Upper lobe of left lung (tissue), 6 donors: ENCODE data around the gene ANKRD52. TPM values are rescaled to one million over a fixed set of nuclear protein-coding genes. Genes with fewer than 3 reads are reported as not detected.

Source experiments
- ATAC-seq, 2 donors: fragments of 200-7000 bp; cut with Tn5 transposase; one replicate each; pipeline ENCODE4 v1.9.1; 2022; ENCODE audit warnings: mild to moderate bottlenecking in 2 of 2, moderate library complexity in 2 of 2; ENCODE audit not compliant: low FRiP score in 2 of 2
- DNase-seq, 2 donors: peaks; one replicate each; pipeline ENCODE4 v3.0.0-alpha.2; 2019 to 2020
- H3K27ac ChIP-seq, 4 donors: fragments of 200-600 bp; sonication (generic); one replicate each; pipeline ENCODE4 v1.5.1; 2016 to 2019
- H3K27me3 ChIP-seq, 4 donors: fragments of 200-600 bp; sonication (generic); one replicate each; pipeline ENCODE4 v1.5.1; 2017 to 2019
- H3K36me3 ChIP-seq, 4 donors: fragments of 200-600 bp; sonication (generic); one replicate each; pipeline ENCODE4 v1.5.1; 2016 to 2019
- H3K4me1 ChIP-seq, 4 donors: fragments of 200-600 bp; sonication (generic); one replicate each; pipeline ENCODE4 v1.5.1; 2018 to 2019
- H3K4me3 ChIP-seq, 4 donors: fragments of 200-600 bp; sonication (generic); one replicate each; pipeline ENCODE4 v1.5.1; 2017 to 2019; ENCODE audit warnings: mild to moderate bottlenecking in 2 of 4, moderate library complexity in 1 of 4
- H3K9me3 ChIP-seq, 4 donors: fragments of 200-600 bp; sonication (generic); one replicate each; pipeline ENCODE4 v1.5.1; 2018 to 2019
- EP300 ChIP-seq, 4 donors: sonication (generic); formaldehyde crosslinking; IDR thresholded peaks; one replicate each; pipeline ENCODE4 v1.5.1; 2017; ENCODE audit warnings: antibody characterized with exemption in 4 of 4, control low read depth in 2 of 4
- POLR2A ChIP-seq, 4 donors: fragments of 450-650 bp; IDR thresholded peaks; one replicate each; pipeline ENCODE4 v1.5.1; 2016 to 2017; ENCODE audit warnings: antibody characterized with exemption in 4 of 4, mild to moderate bottlenecking in 2 of 4
- POLR2AphosphoS5 ChIP-seq, 2 donors: sonication (generic); formaldehyde crosslinking; IDR thresholded peaks; one replicate each; pipeline ENCODE4 v1.5.1; 2017; ENCODE audit warnings: antibody characterized with exemption in 2 of 2
- WGBS, 2 donors: methylation state at CpG; one replicate each; pipeline ENCODE4 v1.1.5; 2017 to 2018; 5-methylcytosine and 5-hydroxymethylcytosine counted together
- total RNA-seq, 6 donors: library from RNA; depleted of rRNA in 4 of 6; stranded (reverse); fragments of >200 nt in 4 of 6; gene quantifications; one replicate each; pipeline versions ENCODE4 v1.1.0 to v1.2.1, GENCODE V29; 2016 to 2021
- TF ChIP-seq, protein P1 (sequence below), 6 experiments: fragments of 450-650 bp in 4 of 6; fragments of 200-600 bp in 2 of 6; sonication (generic) in 2 of 6; IDR thresholded peaks; one replicate each; pipeline ENCODE4 v1.5.1; 2016 to 2019; ENCODE audit warnings: antibody characterized with exemption in 6 of 6
- donor health status: DM: no; HTN: no; CAD: no; lungs with moderate emphysema.
- donor health status: DM: no; HTN: yes; CAD: no; lungs with severe emphysema.

ANKRD52 gene
- total RNA-seq, 6 donors from 2014 or later, result 17.6 to 48.2 (median 28.8) TPM

DNA sequence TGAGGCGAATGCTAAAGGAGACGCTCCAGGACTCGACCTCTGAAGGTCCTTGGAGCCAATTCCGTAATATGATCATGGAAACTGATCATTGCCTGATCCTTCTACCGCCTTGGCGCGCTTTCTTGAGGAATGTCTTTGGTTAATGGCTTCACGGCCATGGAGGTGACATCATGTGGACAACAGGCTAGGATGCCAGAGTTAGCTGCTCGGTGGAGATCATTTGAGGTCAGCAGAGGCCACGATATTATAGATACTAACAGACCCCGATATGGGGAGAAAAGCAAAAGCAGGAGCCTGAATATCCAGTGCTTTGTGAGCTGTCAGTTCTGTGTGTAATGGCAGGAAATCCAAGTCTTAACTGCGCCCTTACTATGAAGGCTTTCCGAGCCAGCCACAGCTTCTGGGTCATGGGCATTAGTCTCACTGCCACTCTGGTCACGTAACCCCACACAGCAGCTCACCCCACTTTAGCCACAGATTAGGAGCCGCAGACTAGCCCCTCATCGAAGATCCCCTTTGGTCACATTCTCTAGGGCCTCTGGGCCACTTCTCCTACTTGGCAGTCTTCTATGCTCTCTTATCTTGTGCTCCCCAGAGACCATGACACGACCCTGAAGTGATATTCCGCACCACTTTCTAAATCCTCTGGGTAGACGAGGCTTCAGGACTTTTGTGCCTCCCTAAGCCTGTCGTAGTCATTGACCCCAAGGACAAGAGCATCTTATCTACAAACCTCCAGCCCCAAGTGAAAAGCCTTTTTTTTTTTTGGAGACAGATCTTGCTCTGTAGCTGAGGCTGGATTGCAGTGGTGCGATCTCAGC, 42.7 kb upstream of the ANKRD52 start:
- H3K4me1 ChIP-seq, result peaks cover 32 to 51% (median 41%) of the 10 kb centered on the region in 4 donors
- ATAC-seq, result peak; percentile 0 to 56

DNA sequence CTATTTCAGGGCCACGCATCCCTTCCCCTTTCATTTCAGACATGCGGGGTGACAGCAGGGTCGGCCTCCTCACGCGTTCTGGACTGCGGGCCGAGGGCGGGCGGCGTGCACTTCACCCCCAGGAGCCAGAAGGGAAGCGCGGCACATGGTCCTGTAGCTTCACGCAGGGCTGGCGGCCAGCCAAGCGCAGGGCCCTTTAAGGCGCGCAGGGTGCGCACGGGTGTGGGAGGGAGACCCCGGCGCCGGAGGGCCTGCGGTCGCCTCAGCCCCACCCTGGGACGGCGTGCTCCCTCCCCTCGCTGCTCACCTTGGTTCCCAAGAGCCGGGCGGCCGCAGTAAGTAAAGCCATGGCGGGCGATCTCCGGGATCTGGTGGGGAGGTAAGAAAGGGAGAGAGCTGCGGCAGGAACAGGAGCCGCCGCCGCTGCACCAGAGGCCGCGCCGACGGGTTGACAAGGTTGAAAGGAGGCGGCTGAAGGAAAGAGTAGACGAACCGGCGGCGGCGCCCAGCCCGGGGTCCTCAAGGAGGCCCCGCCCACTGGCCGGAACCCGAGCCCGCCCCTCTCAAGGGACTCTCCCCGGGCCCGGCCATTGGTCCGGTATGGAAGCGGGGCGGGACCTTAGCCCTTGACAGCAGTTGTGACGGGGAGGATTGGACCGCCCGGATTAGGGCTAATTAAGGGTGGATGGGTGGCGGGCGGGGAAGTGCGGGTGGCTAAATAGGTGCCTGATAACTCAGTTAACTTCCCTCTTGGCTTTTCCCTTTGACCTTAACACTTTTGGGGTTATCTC, 41.9 kb upstream of the ANKRD52 start, which contains the start of gene CS:
Gene CS (minus strand): TSS at position 478 of the 791 bp plus-strand sequence. CDS start 129 bp downstream, at position 349.
- WGBS, 2 donors, result 0 to 1% methylated on average over 25 to 51 of the region's 63 CpGs
- ATAC-seq, result peak; percentile 99 to 100
- H3K9me3 ChIP-seq, result no peaks in the 10 kb centered on the region
- DNase-seq, result peak; percentile 99 to 100
- H3K27me3 ChIP-seq, result no peaks in the 10 kb centered on the region
- H3K4me3 ChIP-seq, result peak within 1 kb of the TSS; percentile 66 to 93 (median 86)
- H3K4me1 ChIP-seq, result peaks cover 32 to 53% (median 41%) of the 10 kb centered on the region in 4 donors
- TF ChIP-seq EP300 (IDR thresholded peaks at IDR 0.05), result no peak
- peak; percentile 1 to 73 for TF ChIP-seq POLR2AphosphoS5 (IDR thresholded peaks at IDR 0.05)
- TF ChIP-seq, protein P1, sequence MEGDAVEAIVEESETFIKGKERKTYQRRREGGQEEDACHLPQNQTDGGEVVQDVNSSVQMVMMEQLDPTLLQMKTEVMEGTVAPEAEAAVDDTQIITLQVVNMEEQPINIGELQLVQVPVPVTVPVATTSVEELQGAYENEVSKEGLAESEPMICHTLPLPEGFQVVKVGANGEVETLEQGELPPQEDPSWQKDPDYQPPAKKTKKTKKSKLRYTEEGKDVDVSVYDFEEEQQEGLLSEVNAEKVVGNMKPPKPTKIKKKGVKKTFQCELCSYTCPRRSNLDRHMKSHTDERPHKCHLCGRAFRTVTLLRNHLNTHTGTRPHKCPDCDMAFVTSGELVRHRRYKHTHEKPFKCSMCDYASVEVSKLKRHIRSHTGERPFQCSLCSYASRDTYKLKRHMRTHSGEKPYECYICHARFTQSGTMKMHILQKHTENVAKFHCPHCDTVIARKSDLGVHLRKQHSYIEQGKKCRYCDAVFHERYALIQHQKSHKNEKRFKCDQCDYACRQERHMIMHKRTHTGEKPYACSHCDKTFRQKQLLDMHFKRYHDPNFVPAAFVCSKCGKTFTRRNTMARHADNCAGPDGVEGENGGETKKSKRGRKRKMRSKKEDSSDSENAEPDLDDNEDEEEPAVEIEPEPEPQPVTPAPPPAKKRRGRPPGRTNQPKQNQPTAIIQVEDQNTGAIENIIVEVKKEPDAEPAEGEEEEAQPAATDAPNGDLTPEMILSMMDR (IDR thresholded peaks at IDR 0.05), result peak in 1 of 6 experiments; percentile 16
- peak in 3 of 4 donors; percentile 47 to 89 (median 67) for TF ChIP-seq POLR2A (IDR thresholded peaks at IDR 0.05)
- peaks cover 0 to 17% (median 2%) of the 10 kb centered on the region in 4 donors for H3K36me3 ChIP-seq
- H3K27ac ChIP-seq, result peak within 1 kb of the TSS; percentile 93 to 95 (median 94)

More for the DNA sequence above, 42.7 kb upstream of the ANKRD52 start:
- TF ChIP-seq EP300 (IDR thresholded peaks at IDR 0.05) (no peak), POLR2A (IDR thresholded peaks at IDR 0.05) (no peak), POLR2AphosphoS5 (IDR thresholded peaks at IDR 0.05) (no peak)
- TF ChIP-seq, protein P1 (IDR thresholded peaks at IDR 0.05), result no peak
- H3K4me3 ChIP-seq, result peak overlapping the region; percentile 36 to 93 (median 74)
- peak overlapping the region; percentile 93 to 95 (median 94) for H3K27ac ChIP-seq
- DNase-seq, result no peak
- H3K36me3 ChIP-seq, result peaks cover 0 to 17% (median 2%) of the 10 kb centered on the region in 4 donors
- no peaks in the 10 kb centered on the region for H3K9me3 ChIP-seq
- no peaks in the 10 kb centered on the region for H3K27me3 ChIP-seq
- WGBS, 2 donors, result 38 to 48% methylated on average over 21 of the region's 21 CpGs

DNA sequence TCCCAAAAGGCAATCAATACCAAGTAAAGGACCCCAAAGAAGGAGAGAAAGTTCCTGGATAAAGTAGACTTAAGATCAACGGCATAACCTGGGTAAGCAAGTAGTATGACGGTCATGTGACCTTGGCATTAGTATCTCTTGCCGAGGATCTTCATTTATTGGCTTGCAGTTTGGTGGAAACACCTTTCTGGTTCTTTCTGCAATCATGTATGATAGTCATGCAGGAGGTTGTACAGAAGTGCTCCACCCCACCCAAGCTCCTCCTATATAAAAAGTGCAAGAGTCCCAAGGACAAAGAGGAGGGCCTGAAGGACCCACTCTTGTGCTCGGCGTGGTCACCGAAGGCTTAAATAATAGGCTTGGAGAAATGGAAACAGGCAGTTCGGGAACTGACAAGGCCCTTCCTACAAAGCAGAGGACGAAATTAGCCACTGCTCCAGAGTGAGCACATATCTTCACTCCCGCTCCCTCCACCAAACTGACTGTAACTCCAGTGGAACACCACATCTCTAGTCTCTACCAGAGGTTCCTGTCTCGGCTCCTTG, 41.2 kb upstream of the ANKRD52 start:
- peaks cover 0 to 21% (median 2%) of the 10 kb centered on the region in 4 donors for H3K36me3 ChIP-seq
- H3K27me3 ChIP-seq, result no peaks in the 10 kb centered on the region
- ATAC-seq, result peak; percentile 0 to 7
- TF ChIP-seq POLR2A (IDR thresholded peaks at IDR 0.05), result no peak
- TF ChIP-seq, protein P1 (IDR thresholded peaks at IDR 0.05), result no peak
- no peak for TF ChIP-seq EP300 (IDR thresholded peaks at IDR 0.05)
- TF ChIP-seq POLR2AphosphoS5 (IDR thresholded peaks at IDR 0.05), result no peak
- H3K4me3 ChIP-seq, result peak overlapping the region; percentile 66 to 93 (median 86)
- WGBS, 2 donors, result 1 to 2% methylated on average over 10 of the region's 10 CpGs
- peak overlapping the region; percentile 93 to 95 (median 94) for H3K27ac ChIP-seq
- DNase-seq, result peak in 1 of 2 donors; percentile 25
- no peaks in the 10 kb centered on the region for H3K9me3 ChIP-seq
- peaks cover 32 to 53% (median 43%) of the 10 kb centered on the region in 4 donors for H3K4me1 ChIP-seq

DNA sequence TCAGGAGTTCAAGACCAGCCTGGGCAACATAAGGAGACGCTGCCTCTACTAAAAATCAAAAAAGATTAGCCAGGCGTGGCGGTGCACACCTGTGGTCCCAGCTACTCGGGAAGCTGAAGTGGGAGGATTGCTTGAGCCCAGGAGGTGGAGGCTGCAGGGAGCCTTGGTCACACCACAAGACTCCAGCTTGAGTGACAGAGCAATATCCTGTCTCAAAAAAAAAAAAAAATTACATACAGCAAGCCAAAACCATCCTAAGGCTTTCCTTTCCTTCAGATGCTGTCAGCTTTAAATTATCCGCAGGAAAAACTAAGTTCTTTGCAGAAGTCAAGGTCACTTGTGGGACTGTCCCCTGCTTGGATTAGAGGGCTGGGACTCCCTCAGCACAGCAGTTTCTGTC, 40.6 kb upstream of the ANKRD52 start:
- Histone ChIP-seq H3K36me3 (peaks cover 0 to 24% (median 2%) of the 10 kb centered on the region in 4 donors), H3K9me3 (no peaks in the 10 kb centered on the region), H3K27me3 (no peaks in the 10 kb centered on the region), H3K27ac (peak overlapping the region in 3 of 4 donors; percentile 94 to 95 (median 95)), H3K4me1 (peaks cover 32 to 57% (median 46%) of the 10 kb centered on the region in 4 donors), H3K4me3 (peak overlapping the region in 3 of 4 donors; percentile 66 to 93 (median 82))
- DNase-seq (no peak), ATAC-seq (no peak)
- WGBS, 2 donors, result 68 to 74% methylated on average over 5 of the region's 5 CpGs
- TF ChIP-seq EP300 (IDR thresholded peaks at IDR 0.05) (no peak), POLR2AphosphoS5 (IDR thresholded peaks at IDR 0.05) (no peak), POLR2A (IDR thresholded peaks at IDR 0.05) (no peak)
- TF ChIP-seq, protein P1 (IDR thresholded peaks at IDR 0.05), result no peak
